ENCODE measurements around the gene NCKAP1.

DNA sequence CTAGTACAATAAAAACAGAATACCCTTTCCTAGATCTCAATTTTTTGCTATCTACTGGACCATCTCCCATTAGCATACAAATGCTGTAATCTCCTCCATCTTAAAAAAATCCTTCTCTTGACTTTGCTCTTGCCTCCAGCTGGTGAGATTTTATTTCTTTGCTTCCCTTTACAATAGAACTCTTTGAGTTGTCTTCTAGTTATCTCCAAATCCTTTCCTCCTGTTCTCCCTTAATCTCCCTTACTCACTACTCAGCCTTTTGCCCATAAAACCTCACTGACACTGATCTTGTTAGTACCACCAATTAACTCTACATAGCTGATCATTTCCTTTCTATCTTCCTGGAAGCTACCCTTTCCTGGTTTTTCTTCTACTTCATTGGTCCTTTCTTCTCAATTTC, 108.3 kb downstream of the NCKAP1 start:
- TF ChIP-seq POLR2A (IDR thresholded peaks at IDR 0.05) (no peak), POLR2AphosphoS5 (IDR thresholded peaks at IDR 0.05) (no peak), EP300 (IDR thresholded peaks at IDR 0.05) (no peak)
- TF ChIP-seq, protein P1, sequence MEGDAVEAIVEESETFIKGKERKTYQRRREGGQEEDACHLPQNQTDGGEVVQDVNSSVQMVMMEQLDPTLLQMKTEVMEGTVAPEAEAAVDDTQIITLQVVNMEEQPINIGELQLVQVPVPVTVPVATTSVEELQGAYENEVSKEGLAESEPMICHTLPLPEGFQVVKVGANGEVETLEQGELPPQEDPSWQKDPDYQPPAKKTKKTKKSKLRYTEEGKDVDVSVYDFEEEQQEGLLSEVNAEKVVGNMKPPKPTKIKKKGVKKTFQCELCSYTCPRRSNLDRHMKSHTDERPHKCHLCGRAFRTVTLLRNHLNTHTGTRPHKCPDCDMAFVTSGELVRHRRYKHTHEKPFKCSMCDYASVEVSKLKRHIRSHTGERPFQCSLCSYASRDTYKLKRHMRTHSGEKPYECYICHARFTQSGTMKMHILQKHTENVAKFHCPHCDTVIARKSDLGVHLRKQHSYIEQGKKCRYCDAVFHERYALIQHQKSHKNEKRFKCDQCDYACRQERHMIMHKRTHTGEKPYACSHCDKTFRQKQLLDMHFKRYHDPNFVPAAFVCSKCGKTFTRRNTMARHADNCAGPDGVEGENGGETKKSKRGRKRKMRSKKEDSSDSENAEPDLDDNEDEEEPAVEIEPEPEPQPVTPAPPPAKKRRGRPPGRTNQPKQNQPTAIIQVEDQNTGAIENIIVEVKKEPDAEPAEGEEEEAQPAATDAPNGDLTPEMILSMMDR (IDR thresholded peaks at IDR 0.05) = no peak

Data from sigmoid colon (tissue), 4 donors.